Stomach (tissue), 9 donors: ENCODE data around the gene RUNX1. TPM values are rescaled to one million over a fixed set of nuclear protein-coding genes. Genes with fewer than 3 reads are reported as not detected.

Source experiments
- DNase-seq, 2 donors: peaks; one replicate each; pipeline versions ENCODE4 v3.0.0 to v3.0.0-alpha.2; 2013 to 2019
- H3K27ac ChIP-seq, 5 donors: fragments of 200-600 bp in 4 of 5; sonication (generic) in 4 of 5; one replicate each; pipeline ENCODE4 v1.5.1; 2013 to 2019; ENCODE audit warnings: mild to moderate bottlenecking in 1 of 5, moderate library complexity in 1 of 5
- H3K27me3 ChIP-seq, 3 donors: fragments of 200-600 bp; sonication (generic); one replicate each; pipeline ENCODE4 v1.5.1; 2017 to 2019; ENCODE audit warnings: mixed run types in 1 of 3
- H3K36me3 ChIP-seq, 4 donors: fragments of 200-600 bp; sonication (generic); 1 replicate in 3 of 4; 2 replicates in 1 of 4; pipeline ENCODE4 v1.5.1; 2016 to 2019
- H3K4me1 ChIP-seq, 4 donors: fragments of 200-600 bp; sonication (generic); one replicate each; pipeline ENCODE4 v1.5.1; 2016 to 2019
- H3K4me3 ChIP-seq, 4 donors: fragments of 200-600 bp; sonication (generic) in 3 of 4; one replicate each; pipeline ENCODE4 v1.5.1; 2016 to 2019; ENCODE audit warnings: mild to moderate bottlenecking in 1 of 4
- H3K9me3 ChIP-seq, 4 donors: fragments of 200-600 bp; sonication (generic); one replicate each; pipeline ENCODE4 v1.5.1; 2016 to 2019
- EP300 ChIP-seq: sonication (generic); formaldehyde crosslinking; IDR thresholded peaks from one replicate; pipeline ENCODE4 v1.6.1; 2017; ENCODE audit warnings: antibody characterized with exemption
- POLR2A ChIP-seq, 4 donors: fragments of 450-650 bp; IDR thresholded peaks; one replicate each; pipeline ENCODE4 v1.6.1; 2016; ENCODE audit warnings: antibody characterized with exemption in 4 of 4, control low read depth in 2 of 4, mild to moderate bottlenecking in 1 of 4, moderate library complexity in 1 of 4
- POLR2AphosphoS5 ChIP-seq, 3 donors: sonication (generic); formaldehyde crosslinking; IDR thresholded peaks; one replicate each; pipeline ENCODE4 v1.6.1; 2016; ENCODE audit warnings: antibody characterized with exemption in 3 of 3
- WGBS, 5 donors: extraction: QIAGEN DNeasy Blood & Tissue Kit in 3 of 5; methylation state at CpG; one replicate each; pipeline versions ENCODE4 v1.1.5 to v1.1.7; 2013 to 2018; 5-methylcytosine and 5-hydroxymethylcytosine counted together
- intact Hi-C: fragments of 100-400 bp; cut with DNase I; formaldehyde crosslinking; loops from one replicate; pipeline ENCODE4 v1.15.1; 2023; ENCODE audit warnings: low total_unique reads
- polyA plus RNA-seq, 3 donors: library from polyadenylated mRNA; stranded (reverse); fragments of 200-250 nt; gene quantifications; one replicate each; pipeline ENCODE4 v1.2.3, GENCODE V29; 2013
- total RNA-seq, 5 donors: library from RNA; depleted of rRNA; stranded (reverse); fragments of >200 nt; gene quantifications; one replicate each; pipeline versions ENCODE4 v1.1.0 to v1.2.3, GENCODE V29; 2014 to 2016
- TF ChIP-seq, protein P1 (sequence below), 7 experiments: fragments of 450-650 bp in 4 of 7; fragments of 200-600 bp in 3 of 7; sonication (generic) in 3 of 7; IDR thresholded peaks; one replicate each; pipeline ENCODE4 v1.5.1; 2016 to 2019; ENCODE audit warnings: antibody characterized with exemption in 7 of 7, control low read depth in 2 of 7, mild to moderate bottlenecking in 1 of 7
- donor health status: healthy with polysubstance abuse.
- donor health status: Bipolar disorder and iron deficiency.
- donor health status: healthy.

RUNX1 gene
- total and polyA plus RNA-seq, 8 donors: 8.0 to 213 (median 40.0) TPM

DNA sequence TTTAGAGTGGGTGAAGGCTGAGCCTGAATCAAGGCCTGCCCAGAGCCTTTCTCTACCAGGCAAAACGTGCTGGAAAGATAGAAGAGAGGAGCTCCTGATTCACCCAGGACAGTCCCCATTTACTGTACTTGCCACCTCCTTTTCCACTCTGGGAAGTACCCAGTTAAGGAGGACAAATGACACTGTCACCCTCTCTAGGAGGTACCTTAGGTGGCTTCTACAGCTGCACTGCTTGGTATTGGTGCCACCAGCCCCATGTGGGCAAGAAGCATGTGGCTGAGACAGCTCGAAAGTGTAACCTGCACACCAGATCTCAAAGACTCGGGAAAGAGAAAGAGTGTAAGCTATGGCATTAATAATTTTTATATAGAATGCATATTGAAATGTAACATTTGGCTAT is 42.3 kb downstream of the RUNX1 start:
- H3K36me3 ChIP-seq: no peaks in the 10 kb centered on the region
- WGBS, 5 donors: 84 to 91% (median 88%) methylated on average over 3 of the region's 3 CpGs
- intact Hi-C loops: no loop called here
- H3K9me3 ChIP-seq: no peaks in the 10 kb centered on the region
- no peaks in the 10 kb centered on the region for H3K27me3 ChIP-seq
- no peak overlapping the region for H3K4me3 ChIP-seq
- TF ChIP-seq EP300 (no peak), POLR2A (IDR thresholded peaks at IDR 0.05) (no peak)
- H3K27ac ChIP-seq: no peak overlapping the region
- H3K4me1 ChIP-seq: no peaks in the 10 kb centered on the region
- no peak for DNase-seq

- Histone ChIP-seq H3K27me3 (no peaks in the 10 kb centered on the region), H3K36me3 (no peaks in the 10 kb centered on the region), H3K4me3 (no peak overlapping the region), H3K4me1 (no peaks in the 10 kb centered on the region), H3K27ac (no peak overlapping the region), H3K9me3 (no peaks in the 10 kb centered on the region)
- TF ChIP-seq POLR2A (IDR thresholded peaks at IDR 0.05): no peak
- TF ChIP-seq, protein P1, sequence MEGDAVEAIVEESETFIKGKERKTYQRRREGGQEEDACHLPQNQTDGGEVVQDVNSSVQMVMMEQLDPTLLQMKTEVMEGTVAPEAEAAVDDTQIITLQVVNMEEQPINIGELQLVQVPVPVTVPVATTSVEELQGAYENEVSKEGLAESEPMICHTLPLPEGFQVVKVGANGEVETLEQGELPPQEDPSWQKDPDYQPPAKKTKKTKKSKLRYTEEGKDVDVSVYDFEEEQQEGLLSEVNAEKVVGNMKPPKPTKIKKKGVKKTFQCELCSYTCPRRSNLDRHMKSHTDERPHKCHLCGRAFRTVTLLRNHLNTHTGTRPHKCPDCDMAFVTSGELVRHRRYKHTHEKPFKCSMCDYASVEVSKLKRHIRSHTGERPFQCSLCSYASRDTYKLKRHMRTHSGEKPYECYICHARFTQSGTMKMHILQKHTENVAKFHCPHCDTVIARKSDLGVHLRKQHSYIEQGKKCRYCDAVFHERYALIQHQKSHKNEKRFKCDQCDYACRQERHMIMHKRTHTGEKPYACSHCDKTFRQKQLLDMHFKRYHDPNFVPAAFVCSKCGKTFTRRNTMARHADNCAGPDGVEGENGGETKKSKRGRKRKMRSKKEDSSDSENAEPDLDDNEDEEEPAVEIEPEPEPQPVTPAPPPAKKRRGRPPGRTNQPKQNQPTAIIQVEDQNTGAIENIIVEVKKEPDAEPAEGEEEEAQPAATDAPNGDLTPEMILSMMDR (IDR thresholded peaks at IDR 0.05): no peak
- no peak for TF ChIP-seq POLR2AphosphoS5 (IDR thresholded peaks at IDR 0.05)
- TF ChIP-seq EP300: no peak
- intact Hi-C loops: no loop called here
- no peak for DNase-seq
- WGBS, 5 donors: 90 to 99% (median 94%) methylated on average over 3 of the region's 3 CpGs
Measured at GRCh38 chr21:35006248-35006647, 42.9 kb downstream of the RUNX1 start.

- intact Hi-C loops: no loop called here
- DNase-seq: no peak
- no peak overlapping the region for H3K27ac ChIP-seq
- no peaks in the 10 kb centered on the region for H3K36me3 ChIP-seq
- no peaks in the 10 kb centered on the region for H3K9me3 ChIP-seq
- WGBS, 5 donors: 82 to 89% (median 87%) methylated on average over 6 of the region's 6 CpGs
- H3K4me3 ChIP-seq: no peak overlapping the region
- H3K27me3 ChIP-seq: no peaks in the 10 kb centered on the region
- no peaks in the 10 kb centered on the region for H3K4me1 ChIP-seq
- TF ChIP-seq EP300 (no peak), POLR2A (IDR thresholded peaks at IDR 0.05) (no peak), POLR2AphosphoS5 (IDR thresholded peaks at IDR 0.05) (no peak)
- TF ChIP-seq, protein P1 (IDR thresholded peaks at IDR 0.05): no peak
Measured at GRCh38 chr21:35005560-35006224, 43.4 kb downstream of the RUNX1 start.

- WGBS, 5 donors: 39 to 69% (median 61%) methylated on average over 2 of the region's 2 CpGs
- Histone ChIP-seq H3K27me3 (no peaks in the 10 kb centered on the region), H3K36me3 (no peaks in the 10 kb centered on the region), H3K9me3 (no peaks in the 10 kb centered on the region), H3K4me1 (no peaks in the 10 kb centered on the region), H3K4me3 (no peak overlapping the region), H3K27ac (no peak overlapping the region)
- intact Hi-C loops: no loop called here
- TF ChIP-seq, protein P1 (IDR thresholded peaks at IDR 0.05): no peak
- no peak for TF ChIP-seq POLR2A (IDR thresholded peaks at IDR 0.05)
- DNase-seq: no peak
Measured at GRCh38 chr21:35005077-35005476, 44.0 kb downstream of the RUNX1 start.

GRCh38 chr21:35004314-35004713 is 44.8 kb downstream of the RUNX1 start:
- no peak for DNase-seq
- no peaks in the 10 kb centered on the region for H3K36me3 ChIP-seq
- no peaks in the 10 kb centered on the region for H3K9me3 ChIP-seq
- no peak overlapping the region for H3K27ac ChIP-seq
- intact Hi-C loops: no loop called here
- H3K27me3 ChIP-seq: no peaks in the 10 kb centered on the region
- 33 to 60% (median 49%) methylated on average over 3 of the region's 3 CpGs for WGBS, 5 donors
- no peaks in the 10 kb centered on the region for H3K4me1 ChIP-seq
- no peak overlapping the region for H3K4me3 ChIP-seq
- TF ChIP-seq, protein P1 (IDR thresholded peaks at IDR 0.05): no peak
- TF ChIP-seq POLR2A (IDR thresholded peaks at IDR 0.05): no peak
- TF ChIP-seq POLR2AphosphoS5 (IDR thresholded peaks at IDR 0.05): no peak
- no peak for TF ChIP-seq EP300
